Suppressor macrophage (primary cell): ENCODE measurements around the gene TPM1.

Experiments used
- DNase-seq, 4 experiments: peaks; one replicate each; pipeline ENCODE4 v3.0.0-alpha.2; 2020 to 2022

The TPM1 gene

DNA sequence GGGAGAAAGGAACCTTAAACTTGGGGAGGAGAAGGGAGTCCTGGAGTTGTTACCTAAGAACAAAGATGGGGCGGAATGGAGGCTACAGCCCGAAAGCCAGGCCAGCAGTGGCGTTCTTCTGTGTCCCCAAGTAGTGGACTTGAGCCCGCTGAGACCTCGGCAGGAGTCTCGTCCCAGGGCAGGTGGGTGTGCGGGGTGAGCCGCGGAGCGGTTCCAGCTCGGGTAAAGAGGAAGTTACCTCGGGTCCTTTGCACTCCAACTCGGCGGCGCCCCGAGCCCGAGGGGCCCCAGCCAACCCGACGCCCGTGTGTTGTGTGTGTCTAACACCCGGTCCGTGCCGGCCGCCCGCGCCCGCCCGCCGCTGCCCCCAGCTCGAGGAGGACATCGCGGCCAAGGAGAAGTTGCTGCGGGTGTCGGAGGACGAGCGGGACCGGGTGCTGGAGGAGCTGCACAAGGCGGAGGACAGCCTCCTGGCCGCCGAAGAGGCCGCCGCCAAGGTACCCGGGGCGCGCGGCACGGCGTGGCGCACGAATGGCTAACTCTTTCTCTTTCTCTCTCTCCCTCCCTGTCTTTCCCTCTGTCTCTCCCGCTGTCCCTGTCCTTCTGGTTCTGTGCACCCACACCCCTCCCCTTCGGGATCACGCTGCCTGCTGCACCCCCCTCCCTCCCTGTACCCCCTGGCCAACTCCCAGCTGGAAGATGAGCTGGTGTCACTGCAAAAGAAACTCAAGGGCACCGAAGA, 959 bp downstream of the TPM1 start:
- peak; percentile 26 to 54 (median 44) for DNase-seq

DNA sequence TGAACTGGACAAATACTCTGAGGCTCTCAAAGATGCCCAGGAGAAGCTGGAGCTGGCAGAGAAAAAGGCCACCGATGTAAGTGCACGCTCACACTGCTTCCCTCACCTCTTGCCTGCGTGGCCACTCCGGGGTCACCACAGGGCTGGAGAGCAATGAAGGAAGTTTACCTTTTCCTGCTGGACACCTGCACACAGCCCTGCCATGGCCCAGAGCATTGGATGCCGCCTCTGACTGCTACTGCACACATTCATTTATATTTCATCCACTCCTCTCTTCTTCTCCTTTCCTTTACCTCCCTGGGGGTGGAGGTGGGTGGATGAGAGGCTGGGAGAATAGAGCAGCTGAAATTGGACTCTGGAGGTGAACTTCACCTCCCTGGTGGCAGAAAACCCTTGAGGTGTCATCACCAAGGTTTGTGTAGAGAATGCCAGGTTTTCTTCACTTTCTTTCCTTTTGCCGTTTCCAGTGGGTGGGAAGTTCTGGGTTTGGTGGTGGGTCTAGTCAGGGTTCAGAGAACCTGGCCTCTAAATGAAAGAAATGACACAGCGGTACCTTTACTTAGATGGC, 1.6 kb downstream of the TPM1 start:
- DNase-seq: no peak

DNA sequence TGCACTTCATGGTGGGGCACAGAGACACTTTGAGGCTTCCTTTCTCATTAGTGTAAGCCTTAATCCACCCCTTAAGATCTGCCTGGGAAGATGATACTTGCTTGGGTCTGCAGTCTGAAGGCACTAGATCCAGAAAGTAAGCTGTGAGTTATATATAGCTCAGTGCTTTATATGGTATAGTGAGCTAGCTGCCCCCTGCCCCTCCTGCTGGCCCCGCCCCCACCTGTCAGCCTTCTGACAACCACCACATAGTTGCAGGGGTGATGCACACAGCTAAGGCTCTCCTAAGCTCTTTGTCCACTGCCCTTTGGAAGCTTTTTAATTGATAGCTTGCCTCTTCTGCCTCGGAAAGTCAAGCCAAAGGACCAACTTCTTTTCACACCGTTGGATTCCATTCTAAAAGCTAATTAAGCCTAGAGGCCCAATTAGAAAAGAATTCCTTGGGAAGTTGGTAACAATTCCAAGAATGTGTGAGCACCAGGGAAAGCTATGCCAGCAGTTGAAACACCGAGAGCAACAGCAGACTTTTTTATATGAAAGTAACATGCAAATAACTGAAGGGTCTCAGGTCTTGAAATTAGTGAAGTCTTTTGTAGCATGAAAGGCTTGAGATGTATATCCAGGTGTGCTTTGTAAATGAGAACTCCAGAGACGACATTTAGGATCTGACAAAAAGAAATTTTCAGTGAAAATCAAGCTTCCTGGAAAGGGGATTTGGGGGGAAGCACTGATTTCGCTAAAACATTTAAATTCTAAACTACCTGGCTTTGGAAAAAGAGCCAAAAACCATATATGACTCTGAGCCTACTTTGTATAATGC, 2.3 kb downstream of the TPM1 start:
- no peak for DNase-seq

DNA sequence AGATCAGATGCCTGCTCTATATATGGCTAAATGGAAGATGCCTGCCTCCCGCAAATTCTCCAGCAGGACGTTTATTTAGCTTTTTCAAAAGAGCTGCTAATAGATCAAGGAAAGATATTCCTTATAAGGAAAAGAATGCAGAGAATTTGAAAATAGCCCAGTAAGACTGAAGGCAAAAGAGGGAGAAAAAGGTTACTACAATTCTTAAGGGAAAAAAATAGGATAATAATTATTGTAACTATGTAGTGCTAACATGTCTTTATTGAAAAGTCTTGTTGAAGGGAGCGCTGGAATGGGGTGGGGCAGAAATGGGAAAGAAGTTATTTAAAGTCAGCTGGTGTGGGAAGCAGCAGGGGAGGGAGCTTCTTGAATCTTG, 2.9 kb downstream of the TPM1 start:
- no peak for DNase-seq

DNA sequence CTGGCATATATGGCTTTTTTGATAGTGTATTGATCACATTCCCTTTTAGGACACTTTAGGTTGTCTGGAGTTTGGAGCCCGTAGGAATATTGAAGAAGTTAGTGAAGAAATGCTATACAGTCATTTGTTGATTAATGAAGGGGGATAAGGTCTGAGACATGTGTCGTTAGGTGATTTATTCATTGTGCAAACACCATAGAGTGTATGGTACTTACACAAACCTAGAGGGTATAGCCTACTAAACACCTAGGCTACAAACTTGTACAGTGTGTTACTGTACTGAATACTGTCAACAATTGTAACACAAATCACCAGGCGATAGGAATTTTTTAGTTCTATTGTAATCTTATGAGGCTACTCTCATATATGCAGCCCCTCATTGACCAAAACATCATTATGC, 3.3 kb downstream of the TPM1 start:
- no peak for DNase-seq

- DNase-seq: no peak
Measured at GRCh38 chr15:63046917-63047760, 4.6 kb downstream of the TPM1 start.

- no peak for DNase-seq
Measured at GRCh38 chr15:63047792-63048114, 5.2 kb downstream of the TPM1 start.

GRCh38 chr15:63048115-63048775, 5.7 kb downstream of the TPM1 start:
- DNase-seq: peak; percentile 90 to 97 (median 94)

DNA sequence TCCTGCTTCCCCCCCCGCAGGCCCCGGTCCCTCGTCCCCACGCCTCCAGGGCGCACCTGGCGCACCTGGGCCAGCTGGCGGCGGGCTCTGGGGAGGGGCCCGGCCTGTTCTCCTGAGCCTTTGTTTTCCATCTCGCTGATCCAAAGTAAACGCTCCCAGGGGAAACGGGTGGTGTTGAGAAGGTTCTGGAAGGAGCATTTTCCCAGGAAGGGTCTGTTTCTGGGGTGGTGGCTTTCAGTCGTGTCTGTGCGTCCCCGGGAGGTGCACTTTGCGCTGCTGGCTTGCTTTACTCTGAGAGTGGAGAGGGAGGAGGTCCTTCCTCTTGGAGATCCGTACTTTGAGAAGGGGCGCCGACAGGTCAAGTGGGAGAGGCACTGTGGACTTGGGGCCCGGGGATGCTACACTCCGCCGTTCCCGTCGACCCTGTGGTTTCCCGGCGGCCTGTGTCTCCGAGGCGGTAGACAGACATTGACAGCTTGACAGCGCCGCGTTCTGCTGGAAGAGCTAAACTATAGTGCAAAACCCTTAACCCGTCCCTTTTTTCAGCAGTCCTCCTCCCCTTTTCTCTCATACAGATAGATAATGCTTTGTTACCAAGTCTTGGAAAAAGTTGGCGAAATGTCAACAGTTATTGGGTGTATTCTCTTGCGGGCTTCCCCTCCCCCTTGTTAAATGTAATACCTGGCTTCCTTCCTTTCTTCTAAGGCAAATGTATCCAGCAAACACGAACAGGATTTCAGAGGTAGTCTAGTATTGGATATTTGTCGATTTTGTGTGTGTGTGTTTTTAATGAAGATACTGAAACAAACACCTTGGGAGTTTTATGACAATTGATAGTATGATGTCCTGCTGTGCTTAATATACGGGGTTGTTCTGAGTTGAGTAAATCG, 6.5 kb downstream of the TPM1 start:
- peak; percentile 42 to 64 (median 55) for DNase-seq

- DNase-seq: no peak
Measured at GRCh38 chr15:63049783-63050371, 7.3 kb downstream of the TPM1 start.

- no peak for DNase-seq
Measured at GRCh38 chr15:63050731-63051155, 8.2 kb downstream of the TPM1 start.

DNA sequence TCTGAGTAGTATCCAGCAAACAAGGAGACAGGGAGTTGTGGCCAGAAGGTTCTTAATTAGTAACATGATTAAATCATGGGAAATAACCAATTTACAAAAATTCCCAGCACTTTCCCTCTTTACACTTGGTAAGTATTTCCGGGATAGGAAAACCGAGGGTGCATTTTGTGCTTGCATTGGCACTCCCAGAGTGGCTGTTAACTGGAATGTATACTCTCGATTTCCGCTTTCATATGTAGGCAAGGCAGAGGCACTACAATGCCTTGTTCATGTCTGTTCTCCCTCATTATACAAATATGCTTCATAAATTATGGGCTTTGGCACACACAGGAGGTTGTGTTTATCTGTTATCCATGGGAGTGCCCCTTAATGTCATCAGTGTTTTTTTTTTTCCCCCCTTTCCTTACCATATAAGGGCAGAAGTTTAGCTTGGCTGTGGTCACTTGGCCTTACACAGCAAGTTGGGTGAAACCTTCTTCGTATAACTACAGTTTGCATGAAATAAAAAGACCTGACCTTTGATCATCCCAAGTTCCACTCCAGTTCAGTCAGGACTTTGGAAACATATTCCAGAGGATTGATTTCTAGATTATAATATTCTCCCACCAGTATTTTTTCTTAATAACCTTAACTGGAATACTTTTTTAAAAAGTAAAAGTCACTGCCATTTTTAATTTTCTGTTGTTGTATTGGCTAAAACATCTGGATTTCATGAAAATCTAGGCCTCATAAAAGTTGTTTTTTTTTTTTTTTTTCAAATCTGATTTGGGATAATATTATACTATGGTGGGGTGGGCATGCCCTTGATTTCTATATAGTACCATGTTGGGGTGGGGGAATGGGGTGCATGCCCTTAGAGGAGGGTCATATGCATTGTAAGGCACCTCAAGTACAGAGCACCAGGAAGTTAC, 8.9 kb downstream of the TPM1 start:
- no peak for DNase-seq

DNA sequence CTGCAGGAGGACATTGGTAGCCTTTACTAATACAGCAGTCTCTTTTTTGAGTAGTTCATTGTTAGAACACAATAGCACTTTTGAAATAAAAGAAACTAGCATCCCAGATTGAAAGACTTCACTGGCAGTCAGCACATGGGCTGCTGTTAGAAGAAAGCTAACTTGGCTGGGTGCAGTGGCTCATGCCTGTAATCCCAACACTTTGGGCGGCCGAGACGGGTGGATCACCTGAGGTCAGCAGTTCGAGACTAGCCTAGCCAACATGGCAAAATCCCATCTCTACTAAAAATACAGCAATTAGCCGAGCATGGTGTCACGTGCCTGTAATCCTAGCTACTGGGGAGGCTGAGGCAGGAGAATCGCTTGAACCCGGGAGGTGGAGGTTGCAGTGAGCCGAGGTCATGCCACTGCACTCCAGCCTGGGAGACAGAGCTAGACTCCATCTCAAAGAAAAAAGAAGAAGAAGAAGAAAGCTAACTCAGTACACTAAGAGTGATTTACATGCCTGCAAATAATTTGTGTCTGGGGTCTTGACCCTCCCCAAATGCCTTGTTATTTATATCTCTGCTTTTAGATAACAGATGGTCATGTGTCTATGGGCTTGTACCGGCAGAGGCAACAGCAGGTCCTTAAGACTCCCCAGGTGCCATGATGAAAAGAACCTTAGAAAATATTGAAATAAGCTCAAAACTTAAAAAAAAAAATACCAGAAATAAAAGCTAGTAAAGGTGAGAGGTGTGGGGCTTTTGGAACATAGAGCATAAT, 9.7 kb downstream of the TPM1 start:
- no peak for DNase-seq

GRCh38 chr15:63052961-63053698, 10.6 kb downstream of the TPM1 start:
- DNase-seq: no peak

DNA sequence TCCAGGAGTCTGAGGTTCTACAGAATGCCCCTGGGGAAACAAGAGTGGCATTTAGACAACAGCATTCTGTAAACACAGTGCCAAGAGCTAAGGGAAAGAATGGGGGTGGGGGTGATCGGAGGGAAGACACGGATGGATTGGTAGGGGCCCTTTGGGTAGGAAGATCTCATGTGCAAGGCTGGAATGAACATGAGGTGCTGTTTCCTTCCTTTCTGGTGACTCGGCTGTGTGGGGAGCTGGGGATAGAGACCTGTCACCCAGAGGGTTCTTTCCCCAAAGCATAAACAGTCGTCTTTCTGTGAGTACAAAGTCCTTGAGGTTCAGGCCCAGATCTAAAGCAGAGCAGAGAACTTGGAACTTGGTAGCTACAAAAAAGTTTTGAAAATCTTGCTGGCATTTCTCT, 11.7 kb downstream of the TPM1 start:
- DNase-seq: no peak

DNA sequence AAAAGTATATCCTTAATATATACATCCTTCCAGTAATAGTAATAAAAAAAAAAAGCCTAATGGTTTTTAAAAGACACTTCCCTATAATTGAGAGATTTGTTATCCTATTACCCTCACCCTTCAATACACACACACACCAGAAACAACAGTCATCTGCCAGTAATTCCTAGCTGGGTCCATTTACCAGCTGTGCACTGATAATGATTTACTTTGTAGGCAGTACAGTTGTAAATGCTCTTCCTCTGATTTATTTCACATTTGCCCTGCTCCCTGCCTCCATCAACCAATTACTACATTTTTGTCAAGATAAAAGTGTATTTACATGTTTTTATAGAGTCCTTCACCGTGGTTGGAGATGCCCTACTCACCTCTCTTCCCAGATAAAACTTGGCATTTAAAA, 12.4 kb downstream of the TPM1 start:
- no peak for DNase-seq

DNA sequence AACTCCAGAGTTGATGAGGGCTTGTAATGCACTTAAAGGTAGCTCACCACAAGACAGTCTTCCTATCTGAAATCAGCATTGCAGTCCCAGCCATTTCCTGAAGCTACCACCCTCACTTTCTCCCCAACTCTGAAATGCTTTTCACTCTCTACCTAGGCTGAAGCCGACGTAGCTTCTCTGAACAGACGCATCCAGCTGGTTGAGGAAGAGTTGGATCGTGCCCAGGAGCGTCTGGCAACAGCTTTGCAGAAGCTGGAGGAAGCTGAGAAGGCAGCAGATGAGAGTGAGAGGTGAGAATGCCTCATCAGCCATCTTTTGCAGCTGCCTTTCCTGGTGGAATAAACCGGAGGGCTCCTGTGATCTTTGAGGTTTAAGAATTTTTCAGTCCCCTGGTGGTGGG, 14.3 kb downstream of the TPM1 start:
- no peak for DNase-seq
